IMR-90 (cell line): ENCODE data around the gene MRTFA. TPM values are rescaled to one million over a fixed set of nuclear protein-coding genes. Genes with fewer than 3 reads are reported as not detected.

Experiments
- ATAC-seq: fragments of 200-7000 bp; cut with Tn5 transposase; 2 replicates; pipeline ENCODE4 v1.9.1; 2020; ENCODE audit warnings: low read depth, mild to moderate bottlenecking, moderate library complexity
- BruUV-seq: library from RNA; stranded (reverse); fragments of 400-500 nt; replicated peaks from 2 replicates; lab custom pipeline; 2021; lab: Mats Ljungman, UMichigan
- CTCF ChIA-PET: fragments of 300-600 bp; formaldehyde crosslinking; extraction: SDS; loops from one replicate; lab custom pipeline; 2021; ENCODE audit warnings: antibody characterized with exemption; lab: Yijun Ruan, JAX
- POLR2A ChIA-PET: fragments of 300-600 bp; sonication (Branson Sonifier 250); formaldehyde crosslinking; loops from one replicate; lab custom pipeline; 2022; ENCODE audit warnings: antibody characterized with exemption; ENCODE audit not compliant: unreplicated experiment; lab: Charles Lee
- DNase-seq: peaks from one replicate; pipeline ENCODE4 v3.0.0; 2013
- H2AFZ ChIP-seq: replicated peaks from 2 replicates; pipeline ENCODE3; 2013; ENCODE audit warnings: low read length, mild to moderate bottlenecking; ENCODE audit not compliant: poor library complexity
- H2AK5ac ChIP-seq: 2 replicates; pipeline ENCODE4 v1.6.1; 2013; ENCODE audit warnings: low read depth, low read length, inconsistent platforms
- H2AK9ac ChIP-seq: replicated peaks from 2 replicates; pipeline ENCODE3; 2013; ENCODE audit warnings: mild to moderate bottlenecking, low read depth, low read length, moderate library complexity; ENCODE audit not compliant: poor library complexity
- H2BK120ac ChIP-seq: 2 replicates; pipeline ENCODE4 v1.6.1; 2013; ENCODE audit warnings: low read depth, low read length, inconsistent platforms
- H2BK15ac ChIP-seq: 3 replicates; pipeline ENCODE4 v1.6.1; 2013; ENCODE audit warnings: low read depth, low read length, inconsistent platforms
- H2BK20ac ChIP-seq: 2 replicates; pipeline ENCODE4 v1.6.1; 2013; ENCODE audit warnings: low read depth, mild to moderate bottlenecking, inconsistent platforms, low read length, moderate library complexity
- H2BK5ac ChIP-seq: 2 replicates; pipeline ENCODE4 v1.6.1; 2013; ENCODE audit warnings: mild to moderate bottlenecking, low read depth, low read length, inconsistent platforms; ENCODE audit not compliant: poor library complexity, severe bottlenecking
- H3K14ac ChIP-seq: replicated peaks from 2 replicates; pipeline ENCODE4 v1.6.1; 2013; ENCODE audit warnings: low read depth, low read length, inconsistent platforms
- H3K18ac ChIP-seq: 2 replicates; pipeline ENCODE4 v1.6.1; 2013; ENCODE audit warnings: low read depth, low read length, control low read depth
- H3K23ac ChIP-seq: 2 replicates; pipeline ENCODE4 v1.6.1; 2013; ENCODE audit warnings: low read depth, low read length, inconsistent platforms
- H3K27ac ChIP-seq: 2 replicates; pipeline ENCODE4 v1.5.1; 2013; ENCODE audit warnings: mild to moderate bottlenecking, control low read depth, low read length; ENCODE audit not compliant: insufficient read depth
- H3K27me3 ChIP-seq: 2 replicates; pipeline ENCODE4 v1.6.1; 2013; ENCODE audit warnings: low read length; ENCODE audit not compliant: control insufficient read depth, insufficient read depth
- H3K36me3 ChIP-seq: 2 replicates; pipeline ENCODE4 v1.6.1; 2013; ENCODE audit warnings: low read length, mixed read lengths; ENCODE audit not compliant: control insufficient read depth, insufficient read depth
- H3K4ac ChIP-seq: 2 replicates; pipeline ENCODE4 v1.6.1; 2013; ENCODE audit warnings: low read depth, low read length, inconsistent platforms
- H3K4me1 ChIP-seq: 2 replicates; pipeline ENCODE4 v1.6.1; 2013; ENCODE audit warnings: low read length, mixed read lengths; ENCODE audit not compliant: control insufficient read depth, insufficient read depth
- H3K4me2 ChIP-seq: 2 replicates; pipeline ENCODE4 v1.6.1; 2013; ENCODE audit warnings: low read depth, mild to moderate bottlenecking, control low read depth, low read length, moderate library complexity
- H3K4me3 ChIP-seq: 2 replicates; pipeline ENCODE4 v1.5.1; 2013; ENCODE audit warnings: low read depth, mild to moderate bottlenecking, control low read depth, low read length, moderate library complexity; ENCODE audit not compliant: insufficient read depth
- H3K56ac ChIP-seq: 2 replicates; pipeline ENCODE4 v1.6.1; 2013; ENCODE audit warnings: low read length, inconsistent platforms; ENCODE audit not compliant: insufficient read depth; ENCODE audit errors: extremely low read depth
- H3K79me1 ChIP-seq, 2 experiments: 2 replicates each; pipeline ENCODE4 v1.6.1; 2013; ENCODE audit warnings: low read length in 2 of 2, inconsistent platforms in 1 of 2, low read depth in 1 of 2
- H3K9ac ChIP-seq: 2 replicates; pipeline ENCODE4 v1.6.1; 2013; ENCODE audit warnings: low read depth, low read length, control low read depth
- H3K9me1 ChIP-seq: 2 replicates; pipeline ENCODE4 v1.6.1; 2013; ENCODE audit warnings: low read length, inconsistent platforms; ENCODE audit not compliant: insufficient read depth
- H3K9me3 ChIP-seq: 2 replicates; pipeline ENCODE4 v1.6.1; 2013; ENCODE audit warnings: low read length; ENCODE audit not compliant: control insufficient read depth, insufficient read depth
- H4K20me1 ChIP-seq: 2 replicates; pipeline ENCODE4 v1.6.1; 2013; ENCODE audit warnings: low read length, inconsistent platforms; ENCODE audit not compliant: insufficient read depth
- H4K5ac ChIP-seq: 2 replicates; pipeline ENCODE4 v1.6.1; 2013; ENCODE audit warnings: mild to moderate bottlenecking, low read depth, low read length, control low read depth
- H4K8ac ChIP-seq, 2 experiments: 2 replicates each; pipeline ENCODE4 v1.6.1; 2013; ENCODE audit warnings: low read depth in 2 of 2, low read length in 2 of 2, control low read depth in 1 of 2, inconsistent platforms in 1 of 2
- H4K91ac ChIP-seq: 2 replicates; pipeline ENCODE4 v1.6.1; 2013; ENCODE audit warnings: low read depth, low read length, inconsistent platforms; ENCODE audit not compliant: insufficient read depth
- BHLHE40 ChIP-seq: fragments of 150-350 bp; IDR thresholded peaks from 2 replicates; pipeline ENCODE4 v1.6.1; 2016; ENCODE audit warnings: mild to moderate bottlenecking, low read depth, low read length
- CEBPB ChIP-seq: IDR thresholded peaks from 2 replicates; pipeline ENCODE4 v1.6.1; 2012; ENCODE audit warnings: low read depth, low read length, improper control_type of control experiment
- CHD1 ChIP-seq: IDR thresholded peaks from 2 replicates; pipeline ENCODE4 v1.6.1; 2012; ENCODE audit warnings: low read depth, low read length, improper control_type of control experiment
- ELK1 ChIP-seq: fragments of 150-350 bp; IDR thresholded peaks from 2 replicates; pipeline ENCODE4 v1.6.1; 2016; ENCODE audit warnings: low read depth, mild to moderate bottlenecking, low read length, moderate library complexity, borderline replicate concordance
- FOS ChIP-seq: fragments of 150-350 bp; IDR thresholded peaks from 2 replicates; pipeline ENCODE4 v1.6.1; 2016; ENCODE audit warnings: low read depth, low read length
- MAFK ChIP-seq: IDR thresholded peaks from 2 replicates; pipeline ENCODE4 v1.6.1; 2012; ENCODE audit warnings: low read depth, low read length, improper control_type of control experiment
- MAZ ChIP-seq: IDR thresholded peaks from 2 replicates; pipeline ENCODE4 v1.6.1; 2012; ENCODE audit warnings: low read depth, mild to moderate bottlenecking, low read length, improper control_type of control experiment, moderate library complexity, borderline replicate concordance
- MXI1 ChIP-seq: IDR thresholded peaks from 2 replicates; pipeline ENCODE4 v1.6.1; 2012; ENCODE audit warnings: low read depth, mild to moderate bottlenecking, low read length, moderate library complexity, borderline replicate concordance
- NFE2L2 ChIP-seq: fragments of 150-350 bp; IDR thresholded peaks from 2 replicates; pipeline ENCODE4 v1.6.1; 2016; ENCODE audit warnings: low read depth, mild to moderate bottlenecking, low read length
- POLR2A ChIP-seq: IDR thresholded peaks from 2 replicates; pipeline ENCODE4 v1.6.1; 2012; ENCODE audit warnings: mild to moderate bottlenecking, low read depth, low read length
- RAD21 ChIP-seq: IDR thresholded peaks from 2 replicates; pipeline ENCODE4 v1.6.1; 2012; ENCODE audit warnings: low read length, improper control_type of control experiment
- RCOR1 ChIP-seq: IDR thresholded peaks from 2 replicates; pipeline ENCODE4 v1.6.1; 2012; ENCODE audit warnings: mild to moderate bottlenecking, low read length, improper control_type of control experiment; ENCODE audit not compliant: insufficient replicate concordance
- RFX5 ChIP-seq: IDR thresholded peaks from 2 replicates; pipeline ENCODE4 v1.8.0; 2012; ENCODE audit warnings: low read depth, mild to moderate bottlenecking, low read length, moderate library complexity
- SMC3 ChIP-seq: fragments of 150-350 bp; IDR thresholded peaks from 2 replicates; pipeline ENCODE4 v1.6.1; 2016; ENCODE audit warnings: low read depth, mild to moderate bottlenecking, antibody characterized with exemption, low read length, moderate library complexity
- WGBS, 2 experiments: methylation state at CpG; one replicate each; pipeline versions ENCODE4 v1.1.5 to v1.1.7; 2013; ENCODE audit warnings: missing lambda C conversion rate in 2 of 2; ENCODE audit not compliant: insufficient read length in 1 of 2; ENCODE audit errors: extremely low coverage in 2 of 2; 5-methylcytosine and 5-hydroxymethylcytosine counted together
- dilution Hi-C: fragments of 300-500 bp; cut with HindIII; formaldehyde crosslinking; loops from one replicate; pipeline ENCODE4 v1.14.3; 2018; ENCODE audit warnings: low sequenced_read_pairs; ENCODE audit not compliant: unreplicated experiment
- in situ Hi-C: fragments of 300-500 bp; cut with MboI; formaldehyde crosslinking; loops from 3 replicates; pipeline ENCODE4 v1.14.3; 2019; ENCODE audit warnings: low sequenced_read_pairs, inconsistent platforms, mixed read lengths
- intact Hi-C: fragments of 100-400 bp; cut with micrococcal nuclease; formaldehyde crosslinking; loops from 2 replicates; pipeline ENCODE4 v1.10.0; 2022
- polyA plus RNA-seq, 3 experiments: library from polyadenylated mRNA; depleted of rRNA; stranded (reverse); fragments of >200 nt; gene quantifications; 2 replicates each; pipeline ENCODE4 v1.2.3, GENCODE V29; 2012; ENCODE audit warnings: low replicate concordance in 1 of 3
- total RNA-seq: library from RNA; depleted of rRNA; stranded (reverse); fragments of >200 nt; gene quantifications from 2 replicates; pipeline ENCODE4 v1.2.3, GENCODE V29; 2012
- TF ChIP-seq, protein P1 (sequence below): fragments of 150-350 bp; IDR thresholded peaks from 2 replicates; pipeline ENCODE4 v1.6.1; 2017; ENCODE audit warnings: mild to moderate bottlenecking, antibody characterized with exemption, low read length, low read depth
- TF ChIP-seq, protein P2 (sequence below): conservative IDR thresholded peaks from 2 replicates; pipeline ENCODE4 v1.5.1; 2012; ENCODE audit warnings: mild to moderate bottlenecking, low read depth, low read length, improper control_type of control experiment

MRTFA gene
- total and polyA plus RNA-seq, 2 of the 4 experiments (the other 2 are of a cell fraction): 12.5 to 17.2 TPM

DNA sequence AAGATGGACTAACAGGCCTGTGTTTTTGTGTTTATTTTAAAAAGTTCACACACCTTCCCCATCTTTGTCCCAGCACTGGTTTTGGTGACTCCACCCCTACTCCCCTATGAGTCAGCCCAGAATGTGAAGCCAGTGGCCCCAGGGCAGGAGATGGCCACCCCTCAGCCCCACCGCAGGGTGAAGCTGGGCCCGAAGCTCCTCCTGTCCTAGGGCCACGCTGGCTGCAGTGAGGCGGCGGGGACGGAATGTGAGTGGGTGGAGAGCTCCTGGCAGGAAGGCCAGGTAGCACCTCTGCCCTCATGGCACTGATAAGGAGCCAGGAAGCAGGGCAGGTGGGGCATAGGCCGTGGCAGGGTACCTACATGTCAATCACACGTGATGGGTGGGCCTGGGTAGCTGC is 226.2 kb downstream of the MRTFA start:
- peaks cover 3% of the 10 kb centered on the region; the same call in 1 of the 2 replicates for H3K4me1 ChIP-seq
- H4K8ac ChIP-seq: peak overlapping the region in 1 of 2 experiments; percentile 33; a peak in 1 of 4 replicates
- H3K79me1 ChIP-seq: peaks cover 14 to 51% of the 10 kb centered on the region in 2 experiments
- H2BK120ac ChIP-seq: no peak overlapping the region
- no peak overlapping the region for H2BK20ac ChIP-seq
- H3K4me3 ChIP-seq: no peak overlapping the region
- CTCF ChIA-PET: no interaction called here
- DNase-seq: no peak
- H4K20me1 ChIP-seq: peaks cover 29% of the 10 kb centered on the region
- H3K56ac ChIP-seq: no peak overlapping the region
- no peak overlapping the region for H4K5ac ChIP-seq
- no TSS peak for BruUV-seq
- peak overlapping the region; percentile 21; the same call in 1 of the 2 replicates for H2AK5ac ChIP-seq
- peaks cover 9% of the 10 kb centered on the region; the same call in 1 of the 2 replicates for H3K9me1 ChIP-seq
- in situ Hi-C loops: no loop called here
- dilution Hi-C loops: no loop called here
- no peaks in the 10 kb centered on the region for H3K27me3 ChIP-seq
- no peak overlapping the region for H3K14ac ChIP-seq
- no peaks in the 10 kb centered on the region for H3K9me3 ChIP-seq
- H3K9ac ChIP-seq: no peak overlapping the region
- H3K36me3 ChIP-seq: peaks cover 66% of the 10 kb centered on the region
- POLR2A ChIA-PET: no interaction called here
- no peak overlapping the region for H2BK5ac ChIP-seq
- H2AK9ac ChIP-seq: peak overlapping the region; percentile 55
- H3K27ac ChIP-seq: no peak overlapping the region
- H3K4me2 ChIP-seq: no peak overlapping the region
- no peak overlapping the region for H2BK15ac ChIP-seq
- peak overlapping the region; percentile 43 for H2AFZ ChIP-seq
- H3K23ac ChIP-seq: no peak overlapping the region
- intact Hi-C loops: no loop called here
- H3K4ac ChIP-seq: no peak overlapping the region
- ATAC-seq: peak; percentile 27; the same call in 1 of the 2 replicates
- TF ChIP-seq RCOR1: no peak
- TF ChIP-seq, protein P1, sequence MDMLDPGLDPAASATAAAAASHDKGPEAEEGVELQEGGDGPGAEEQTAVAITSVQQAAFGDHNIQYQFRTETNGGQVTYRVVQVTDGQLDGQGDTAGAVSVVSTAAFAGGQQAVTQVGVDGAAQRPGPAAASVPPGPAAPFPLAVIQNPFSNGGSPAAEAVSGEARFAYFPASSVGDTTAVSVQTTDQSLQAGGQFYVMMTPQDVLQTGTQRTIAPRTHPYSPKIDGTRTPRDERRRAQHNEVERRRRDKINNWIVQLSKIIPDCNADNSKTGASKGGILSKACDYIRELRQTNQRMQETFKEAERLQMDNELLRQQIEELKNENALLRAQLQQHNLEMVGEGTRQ: no peak
- no peak for TF ChIP-seq CEBPB
- TF ChIP-seq RFX5: no peak
- no peak for TF ChIP-seq BHLHE40
- no peak for TF ChIP-seq ELK1
- TF ChIP-seq POLR2A: no peak
- no peak for TF ChIP-seq SMC3
- no peak for TF ChIP-seq NFE2L2
- TF ChIP-seq MAFK: no peak
- TF ChIP-seq FOS: no peak
- no peak for TF ChIP-seq CHD1
- no peak for TF ChIP-seq RAD21
- TF ChIP-seq, protein P2, sequence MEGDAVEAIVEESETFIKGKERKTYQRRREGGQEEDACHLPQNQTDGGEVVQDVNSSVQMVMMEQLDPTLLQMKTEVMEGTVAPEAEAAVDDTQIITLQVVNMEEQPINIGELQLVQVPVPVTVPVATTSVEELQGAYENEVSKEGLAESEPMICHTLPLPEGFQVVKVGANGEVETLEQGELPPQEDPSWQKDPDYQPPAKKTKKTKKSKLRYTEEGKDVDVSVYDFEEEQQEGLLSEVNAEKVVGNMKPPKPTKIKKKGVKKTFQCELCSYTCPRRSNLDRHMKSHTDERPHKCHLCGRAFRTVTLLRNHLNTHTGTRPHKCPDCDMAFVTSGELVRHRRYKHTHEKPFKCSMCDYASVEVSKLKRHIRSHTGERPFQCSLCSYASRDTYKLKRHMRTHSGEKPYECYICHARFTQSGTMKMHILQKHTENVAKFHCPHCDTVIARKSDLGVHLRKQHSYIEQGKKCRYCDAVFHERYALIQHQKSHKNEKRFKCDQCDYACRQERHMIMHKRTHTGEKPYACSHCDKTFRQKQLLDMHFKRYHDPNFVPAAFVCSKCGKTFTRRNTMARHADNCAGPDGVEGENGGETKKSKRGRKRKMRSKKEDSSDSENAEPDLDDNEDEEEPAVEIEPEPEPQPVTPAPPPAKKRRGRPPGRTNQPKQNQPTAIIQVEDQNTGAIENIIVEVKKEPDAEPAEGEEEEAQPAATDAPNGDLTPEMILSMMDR: no peak
- no peak for TF ChIP-seq MAZ
- no peak for TF ChIP-seq MXI1
- no peak overlapping the region for H3K18ac ChIP-seq
- WGBS, 2 experiments: 90% methylated on average over 5 of the region's 8 CpGs; no CpG with 5 or more reads in 1 of the 2 experiments
- H4K91ac ChIP-seq: no peak overlapping the region
